Measurements from ENCODE around the gene DPY19L3.
"Not testable (repeated sequence)": the region's sequence is repeated elsewhere in the genome, so short reads cannot be mapped to it uniquely, and the experiment has no call there.

DPY19L3 gene

GRCh38 chr19:32396046-32396652, 9.4 kb upstream of the DPY19L3 start:
- H3K4me3 ChIP-seq (ENCODE audit: low read depth, low read length), result no peak overlapping the region

- no peak overlapping the region for H3K4me3 ChIP-seq (ENCODE audit: low read depth, low read length)
These were observed 7.9 kb upstream of the DPY19L3 start for GRCh38 chr19:32397671-32398101.

GRCh38 chr19:32401992-32402391, 3.6 kb upstream of the DPY19L3 start:
- no peak overlapping the region for H3K4me3 ChIP-seq (ENCODE audit: low read depth, low read length)

- no peak overlapping the region for H3K4me3 ChIP-seq (ENCODE audit: low read depth, low read length)
These were observed 2.1 kb upstream of the DPY19L3 start for GRCh38 chr19:32403291-32403995.

- H3K4me3 ChIP-seq (ENCODE audit: low read depth, low read length), result peak overlapping the region; percentile 81
These were observed 1.2 kb upstream of the DPY19L3 start for GRCh38 chr19:32404213-32404932.

GRCh38 chr19:32404933-32405430, 588 bp upstream of the DPY19L3 start:
- peak overlapping the region; percentile 81 for H3K4me3 ChIP-seq (ENCODE audit: low read depth, low read length)

GRCh38 chr19:32406161-32407003, 812 bp downstream of the DPY19L3 start:
- peak overlapping the region; percentile 81 for H3K4me3 ChIP-seq (ENCODE audit: low read depth, low read length)

- H3K4me3 ChIP-seq (ENCODE audit: low read depth, low read length), result peak overlapping the region; percentile 81
These were observed 1.7 kb downstream of the DPY19L3 start for GRCh38 chr19:32407004-32407992.

GRCh38 chr19:32415246-32415645, 9.7 kb downstream of the DPY19L3 start:
- H3K4me3 ChIP-seq (ENCODE audit: low read depth, low read length), result no peak overlapping the region

GRCh38 chr19:32415669-32416068, 10.1 kb downstream of the DPY19L3 start:
- no peak overlapping the region for H3K4me3 ChIP-seq (ENCODE audit: low read depth, low read length)

GRCh38 chr19:32416749-32417456, 11.3 kb downstream of the DPY19L3 start:
- H3K4me3 ChIP-seq (ENCODE audit: low read depth, low read length), result no peak overlapping the region

GRCh38 chr19:32418155-32418554, 12.6 kb downstream of the DPY19L3 start:
- no peak overlapping the region for H3K4me3 ChIP-seq (ENCODE audit: low read depth, low read length)

- H3K4me3 ChIP-seq (ENCODE audit: low read depth, low read length), result no peak overlapping the region
These were observed 16.2 kb downstream of the DPY19L3 start for GRCh38 chr19:32421589-32422361.

GRCh38 chr19:32422435-32422834, 16.9 kb downstream of the DPY19L3 start:
- H3K4me3 ChIP-seq (ENCODE audit: low read depth, low read length), result no peak overlapping the region

GRCh38 chr19:32423944-32424343, 18.4 kb downstream of the DPY19L3 start:
- not testable (repeated sequence) for H3K4me3 ChIP-seq (ENCODE audit: low read depth, low read length)

GRCh38 chr19:32427536-32427935, 22.0 kb downstream of the DPY19L3 start:
- no peak overlapping the region for H3K4me3 ChIP-seq (ENCODE audit: low read depth, low read length)

GRCh38 chr19:32436692-32437091, 31.1 kb downstream of the DPY19L3 start:
- H3K4me3 ChIP-seq (ENCODE audit: low read depth, low read length), result no peak overlapping the region

GRCh38 chr19:32437096-32437495, 31.5 kb downstream of the DPY19L3 start:
- no peak overlapping the region for H3K4me3 ChIP-seq (ENCODE audit: low read depth, low read length)
